GM19463 (cell line): ENCODE data around the gene FAM3C.

ENCODE experiments used
- ATAC-seq: cut with Tn5 transposase; IDR thresholded peaks from one replicate; pipeline ENCODE4 v1.9.1; 2021; ENCODE audit warnings: mild to moderate bottlenecking, moderate library complexity; ENCODE audit not compliant: unreplicated experiment

The FAM3C gene

GRCh38 chr7:121303422-121304101 is 92.5 kb downstream of the FAM3C start:
- ATAC-seq = no peak

- peak; percentile 97 for ATAC-seq
Measured at GRCh38 chr7:121302214-121302745, 93.8 kb downstream of the FAM3C start.

DNA sequence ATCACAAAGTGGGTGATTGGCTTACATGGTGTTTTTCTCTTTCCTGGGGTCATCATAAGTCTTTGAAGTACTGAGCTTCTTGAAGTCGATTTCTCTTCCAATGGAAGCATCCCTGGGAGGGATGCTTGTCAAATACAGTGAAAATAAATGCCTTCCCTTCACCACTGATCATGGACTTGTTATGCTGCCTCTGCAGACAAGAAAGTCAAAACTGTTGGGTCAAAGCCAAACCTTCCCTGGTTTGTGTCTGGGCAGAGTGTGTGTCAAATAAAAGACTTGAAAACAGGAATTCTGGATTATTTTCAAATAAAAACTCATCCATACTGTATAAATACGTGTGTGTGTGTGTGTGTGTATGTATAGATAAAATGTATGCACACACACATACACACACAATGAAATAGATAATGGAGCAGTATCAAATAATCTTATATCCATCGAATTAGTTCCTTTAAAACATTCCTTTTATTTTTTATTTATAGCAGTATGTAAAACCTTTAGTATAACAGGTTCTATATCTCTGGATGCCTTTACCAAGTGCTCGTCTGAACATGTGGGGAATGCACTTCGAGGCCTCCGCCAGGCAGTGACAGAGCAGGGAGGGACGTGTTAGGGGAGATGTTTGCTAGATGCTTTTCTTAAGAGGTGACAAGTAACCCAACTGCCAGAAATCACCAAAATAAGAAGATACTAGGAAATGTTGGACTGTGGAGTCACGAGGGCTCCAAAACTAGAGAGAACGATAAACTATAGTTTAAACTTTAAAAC is 94.5 kb downstream of the FAM3C start:
- ATAC-seq = no peak

DNA sequence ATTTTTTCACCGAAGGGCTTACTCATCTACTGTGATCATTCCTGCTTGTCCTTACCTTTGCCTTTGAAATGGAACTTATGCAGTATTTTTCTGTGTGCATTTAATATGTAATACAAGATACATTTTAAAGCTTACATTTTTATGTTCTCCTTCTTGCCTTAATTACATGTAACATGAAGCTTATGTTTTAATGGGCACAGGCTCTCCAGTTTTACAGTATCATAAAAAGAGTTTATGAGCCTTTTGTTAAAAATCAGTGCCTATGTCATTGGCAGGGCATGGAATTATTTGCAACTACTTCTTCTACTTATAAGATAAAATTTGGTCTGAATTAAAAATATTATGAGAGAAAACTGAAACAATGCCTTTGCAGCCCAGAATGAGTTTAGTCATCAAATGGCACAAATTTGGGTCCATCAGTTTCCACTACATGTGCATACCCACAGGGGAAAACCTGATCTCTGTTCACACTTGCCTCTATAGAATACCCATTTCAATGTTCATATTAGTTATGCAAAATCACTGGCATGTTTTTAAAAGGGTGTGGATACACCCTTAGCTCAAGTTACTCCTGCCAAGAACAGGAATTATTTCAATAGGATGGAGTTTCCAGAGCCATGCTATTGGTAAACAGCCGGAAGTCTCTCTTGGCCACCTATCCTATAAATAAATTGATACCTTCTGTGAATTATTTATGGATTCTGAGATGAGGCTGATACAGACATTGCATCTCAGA is 95.3 kb downstream of the FAM3C start:
- ATAC-seq = no peak
